ENCODE measurements around the gene ILF3.

- TF ChIP-seq SUZ12 (IDR thresholded peaks at IDR 0.05; ENCODE audit: extremely low read depth, insufficient read depth, insufficient read length): no peak
- TF ChIP-seq YY1 (IDR thresholded peaks at IDR 0.05; ENCODE audit: insufficient read depth, insufficient read length): no peak
Measured at GRCh38 chr19:10634963-10635362, 19.2 kb upstream of the ILF3 start.

Data from NT2/D1 (cell line).